Mesenchymal stem cell (in vitro differentiated cells and primary cell): Measurements from ENCODE around the gene ZDHHC18.

Experiments used
- DNase-seq: peaks from one replicate; pipeline ENCODE4 v3.0.0-alpha.2; 2013
- H2AFZ ChIP-seq: one replicate; pipeline ENCODE4 v1.6.1; 2013; ENCODE audit warnings: low read depth, mild to moderate bottlenecking, control low read depth, inconsistent platforms, low read length, moderate library complexity
- H2AK5ac ChIP-seq: 2 replicates; pipeline ENCODE4 v1.6.1; 2013; ENCODE audit warnings: low read length, moderate library complexity, mild to moderate bottlenecking, inconsistent platforms; ENCODE audit not compliant: severe bottlenecking
- H2BK120ac ChIP-seq: one replicate; pipeline ENCODE4 v1.6.1; 2013; ENCODE audit warnings: low read depth, mild to moderate bottlenecking, inconsistent platforms, low read length, moderate library complexity
- H2BK12ac ChIP-seq, 2 experiments: one replicate each; pipeline ENCODE4 v1.6.1; 2013; ENCODE audit warnings: inconsistent platforms in 2 of 2, low read length in 2 of 2, mild to moderate bottlenecking in 2 of 2, moderate library complexity in 2 of 2, control low read depth in 1 of 2
- H2BK15ac ChIP-seq: one replicate; pipeline ENCODE4 v1.6.1; 2013; ENCODE audit warnings: mild to moderate bottlenecking, low read depth, inconsistent platforms; ENCODE audit not compliant: poor library complexity, severe bottlenecking
- H2BK5ac ChIP-seq: 2 replicates; pipeline ENCODE4 v1.6.1; 2013; ENCODE audit warnings: low read depth, mild to moderate bottlenecking, low read length, control low read depth, inconsistent platforms; ENCODE audit not compliant: poor library complexity, severe bottlenecking
- H3K14ac ChIP-seq, 2 experiments: one replicate each; pipeline ENCODE4 v1.6.1; 2013; ENCODE audit warnings: inconsistent platforms in 2 of 2, low read length in 2 of 2, control low read depth in 1 of 2, mild to moderate bottlenecking in 1 of 2, moderate library complexity in 1 of 2
- H3K18ac ChIP-seq, 2 experiments: one replicate each; pipeline ENCODE4 v1.6.1; 2013; ENCODE audit warnings: inconsistent platforms in 2 of 2, low read length in 2 of 2, control low read depth in 1 of 2, low read depth in 1 of 2, mild to moderate bottlenecking in 1 of 2
- H3K23ac ChIP-seq, 2 experiments: one replicate each; pipeline ENCODE4 v1.6.1; 2013; ENCODE audit warnings: inconsistent platforms in 2 of 2, low read length in 2 of 2, mild to moderate bottlenecking in 2 of 2, moderate library complexity in 2 of 2, control low read depth in 1 of 2
- H3K27ac ChIP-seq: 2 replicates; pipeline ENCODE4 v1.5.1; 2013; ENCODE audit warnings: mild to moderate bottlenecking, moderate library complexity, low read length, control low read depth, inconsistent platforms; ENCODE audit not compliant: poor library complexity, severe bottlenecking
- H3K27me3 ChIP-seq, 2 experiments: 2 replicates each; pipeline versions ENCODE4 v1.6.1 to v1.7.0; 2013; ENCODE audit warnings: low read length in 2 of 2, mild to moderate bottlenecking in 2 of 2, moderate library complexity in 2 of 2, control low read depth in 1 of 2, inconsistent platforms in 1 of 2; ENCODE audit not compliant: control insufficient read depth in 1 of 2, insufficient read depth in 1 of 2
- H3K36me3 ChIP-seq, 2 experiments: 2 replicates each; pipeline versions ENCODE4 v1.6.1 to v1.7.0; 2013; ENCODE audit warnings: low read length in 2 of 2, control low read depth in 1 of 2, inconsistent platforms in 1 of 2, low read depth in 1 of 2, mild to moderate bottlenecking in 1 of 2; ENCODE audit not compliant: insufficient read depth in 2 of 2, control insufficient read depth in 1 of 2
- H3K4ac ChIP-seq, 2 experiments: one replicate each; pipeline ENCODE4 v1.6.1; 2013; ENCODE audit warnings: inconsistent platforms in 2 of 2, low read length in 2 of 2, mild to moderate bottlenecking in 2 of 2, moderate library complexity in 2 of 2, control low read depth in 1 of 2, low read depth in 1 of 2
- H3K4me1 ChIP-seq: 2 replicates; pipeline ENCODE4 v1.6.1; 2013; ENCODE audit warnings: low read depth, low read length, control low read depth; ENCODE audit not compliant: control insufficient read depth, insufficient read depth
- H3K4me2 ChIP-seq: 2 replicates; pipeline ENCODE4 v1.6.1; 2013; ENCODE audit warnings: low read length, mild to moderate bottlenecking, inconsistent platforms; ENCODE audit not compliant: poor library complexity, severe bottlenecking
- H3K4me3 ChIP-seq, 2 experiments: 2 replicates each; pipeline versions ENCODE4 v1.5.1 to v1.7.0; 2013; ENCODE audit warnings: low read length in 2 of 2, mild to moderate bottlenecking in 2 of 2, control low read depth in 1 of 2, low read depth in 1 of 2; ENCODE audit not compliant: insufficient read depth in 1 of 2
- H3K79me1 ChIP-seq: replicated peaks from 2 replicates; pipeline ENCODE4 v1.6.1; 2013; ENCODE audit warnings: mild to moderate bottlenecking, control low read depth, low read length, inconsistent platforms; ENCODE audit not compliant: poor library complexity, severe bottlenecking
- H3K9ac ChIP-seq: 2 replicates; pipeline ENCODE4 v1.7.0; 2013; ENCODE audit warnings: mild to moderate bottlenecking, low read length, moderate library complexity
- H3K9me3 ChIP-seq: 2 replicates; pipeline ENCODE4 v1.7.0; 2013; ENCODE audit warnings: mild to moderate bottlenecking, low read length; ENCODE audit not compliant: control insufficient read depth
- H4K8ac ChIP-seq: one replicate; pipeline ENCODE4 v1.6.1; 2013; ENCODE audit warnings: inconsistent platforms, mild to moderate bottlenecking, low read length, moderate library complexity
- H4K91ac ChIP-seq: one replicate; pipeline ENCODE4 v1.6.1; 2013; ENCODE audit warnings: mild to moderate bottlenecking, low read length, inconsistent platforms
- WGBS: methylation state at CpG from one replicate; pipeline ENCODE4 v1.1.7; 2013; ENCODE audit warnings: mixed read lengths; 5-methylcytosine and 5-hydroxymethylcytosine counted together

Gene ZDHHC18

DNA sequence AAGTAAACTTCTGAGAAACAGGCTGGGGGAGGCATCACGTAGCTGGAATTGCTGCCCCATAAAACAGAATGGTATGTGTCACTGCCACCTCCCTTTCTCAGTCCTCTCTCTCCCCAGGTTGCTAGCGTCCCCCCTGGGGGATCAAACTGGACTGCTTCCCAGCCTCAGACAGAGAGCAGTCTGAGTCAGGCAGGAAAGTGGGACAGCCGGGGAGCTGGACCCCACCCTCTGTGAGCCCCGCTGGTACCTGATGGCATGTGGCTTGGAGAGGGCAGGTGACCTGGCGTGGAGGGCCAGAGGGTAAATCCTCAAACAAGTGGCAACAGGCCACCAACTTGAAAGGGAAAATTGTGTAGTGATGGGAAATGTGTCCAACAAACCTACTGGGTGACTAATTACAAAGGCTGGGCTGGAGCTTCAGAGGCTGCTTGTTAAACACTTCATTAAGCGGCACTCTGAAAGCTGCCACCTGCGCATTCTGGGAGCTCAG, 35.4 kb downstream of the ZDHHC18 start:
- no peak overlapping the region for H3K4me2 ChIP-seq
- H4K91ac ChIP-seq = no peak overlapping the region
- H3K27me3 ChIP-seq = no peaks in the 10 kb centered on the region
- no peak overlapping the region for H2BK15ac ChIP-seq
- H3K23ac ChIP-seq = no peak overlapping the region
- no peak overlapping the region for H3K9ac ChIP-seq
- H4K8ac ChIP-seq = no peak overlapping the region
- H3K4ac ChIP-seq = no peak overlapping the region
- no peaks in the 10 kb centered on the region for H3K79me1 ChIP-seq
- no peak for DNase-seq
- peaks cover 0 to 18% of the 10 kb centered on the region in 2 experiments for H3K36me3 ChIP-seq
- H2BK120ac ChIP-seq = no peak overlapping the region
- H3K4me1 ChIP-seq = peaks cover 29% of the 10 kb centered on the region
- H3K4me3 ChIP-seq = no peak overlapping the region
- peak overlapping the region; percentile 49 for H2AK5ac ChIP-seq
- 94% methylated on average over 7 of the region's 7 CpGs for WGBS
- H3K9me3 ChIP-seq = no peaks in the 10 kb centered on the region
- H3K27ac ChIP-seq = peak overlapping the region; percentile 8
- no peak overlapping the region for H2BK12ac ChIP-seq
- H2AFZ ChIP-seq = no peak overlapping the region
- no peak overlapping the region for H3K18ac ChIP-seq
- H2BK5ac ChIP-seq = no peak overlapping the region
- H3K14ac ChIP-seq = no peak overlapping the region

DNA sequence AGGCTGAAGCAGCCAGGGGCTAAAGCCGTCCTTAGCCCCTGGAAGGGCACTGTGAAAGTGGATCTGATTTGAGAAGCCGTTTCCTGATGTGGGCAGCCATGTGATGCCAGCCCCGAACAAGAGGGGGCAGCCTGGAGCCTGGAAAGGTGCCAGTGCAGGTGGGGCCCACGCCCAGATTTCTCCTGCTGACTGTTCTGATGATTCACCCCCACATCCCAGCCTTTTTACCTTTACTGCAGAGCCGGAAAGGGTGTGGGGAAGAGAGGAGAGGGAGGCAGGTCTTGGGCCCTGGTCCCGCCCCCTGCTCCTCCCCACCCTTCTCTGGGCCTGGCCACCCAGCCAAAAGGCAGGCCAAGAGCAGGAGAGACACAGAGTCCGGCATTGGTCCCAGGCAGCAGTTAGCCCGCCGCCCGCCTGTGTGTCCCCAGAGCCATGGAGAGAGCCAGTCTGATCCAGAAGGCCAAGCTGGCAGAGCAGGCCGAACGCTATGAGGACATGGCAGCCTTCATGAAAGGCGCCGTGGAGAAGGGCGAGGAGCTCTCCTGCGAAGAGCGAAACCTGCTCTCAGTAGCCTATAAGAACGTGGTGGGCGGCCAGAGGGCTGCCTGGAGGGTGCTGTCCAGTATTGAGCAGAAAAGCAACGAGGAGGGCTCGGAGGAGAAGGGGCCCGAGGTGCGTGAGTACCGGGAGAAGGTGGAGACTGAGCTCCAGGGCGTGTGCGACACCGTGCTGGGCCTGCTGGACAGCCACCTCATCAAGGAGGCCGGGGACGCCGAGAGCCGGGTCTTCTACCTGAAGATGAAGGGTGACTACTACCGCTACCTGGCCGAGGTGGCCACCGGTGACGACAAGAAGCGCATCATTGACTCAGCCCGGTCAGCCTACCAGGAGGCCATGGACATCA, 36.5 kb downstream of the ZDHHC18 start, which contains the start of gene SFN:
SFN (plus strand) TSS at position 369 of the 904 bp plus-strand sequence; CDS start at position 433, 64 bp downstream.
- Histone ChIP-seq H3K4me1 (peaks cover 29% of the 10 kb centered on the region), H3K27me3 (no peaks in the 10 kb centered on the region), H3K4me3 (peak within 1 kb of the TSS; percentile 31 to 89), H2BK15ac (peak within 1 kb of the TSS; percentile 49), H3K14ac (no peak within 1 kb of the TSS), H3K18ac (peak within 1 kb of the TSS in 1 of 2 experiments; percentile 31), H3K79me1 (no peaks in the 10 kb centered on the region), H2BK5ac (no peak within 1 kb of the TSS), H2AFZ (no peak within 1 kb of the TSS), H3K23ac (no peak within 1 kb of the TSS), H4K91ac (peak within 1 kb of the TSS; percentile 4), H3K4me2 (no peak within 1 kb of the TSS), H3K27ac (peak within 1 kb of the TSS; percentile 8), H3K36me3 (peaks cover 0 to 9% of the 10 kb centered on the region in 2 experiments), H3K9ac (peak within 1 kb of the TSS; percentile 76), H3K4ac (no peak within 1 kb of the TSS), H3K9me3 (no peaks in the 10 kb centered on the region), H2AK5ac (peak within 1 kb of the TSS; percentile 27), H2BK120ac (peak within 1 kb of the TSS; percentile 37), H4K8ac (peak within 1 kb of the TSS; percentile 19), H2BK12ac (no peak within 1 kb of the TSS)
- WGBS = 89% methylated on average over 37 of the region's 37 CpGs
- no peak for DNase-seq

DNA sequence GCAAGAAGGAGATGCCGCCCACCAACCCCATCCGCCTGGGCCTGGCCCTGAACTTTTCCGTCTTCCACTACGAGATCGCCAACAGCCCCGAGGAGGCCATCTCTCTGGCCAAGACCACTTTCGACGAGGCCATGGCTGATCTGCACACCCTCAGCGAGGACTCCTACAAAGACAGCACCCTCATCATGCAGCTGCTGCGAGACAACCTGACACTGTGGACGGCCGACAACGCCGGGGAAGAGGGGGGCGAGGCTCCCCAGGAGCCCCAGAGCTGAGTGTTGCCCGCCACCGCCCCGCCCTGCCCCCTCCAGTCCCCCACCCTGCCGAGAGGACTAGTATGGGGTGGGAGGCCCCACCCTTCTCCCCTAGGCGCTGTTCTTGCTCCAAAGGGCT, 37.2 kb downstream of the ZDHHC18 start:
- 96% methylated on average over 17 of the region's 20 CpGs for WGBS

More for the DNA sequence above, 37.2 kb downstream of the ZDHHC18 start:
- no peak overlapping the region for H3K4me2 ChIP-seq
- H3K79me1 ChIP-seq = no peaks in the 10 kb centered on the region
- H3K27me3 ChIP-seq = no peaks in the 10 kb centered on the region
- H4K8ac ChIP-seq = peak overlapping the region; percentile 19
- H3K9ac ChIP-seq = no peak overlapping the region
- no peak overlapping the region for H3K27ac ChIP-seq
- H2BK5ac ChIP-seq = no peak overlapping the region
- H2AK5ac ChIP-seq = peak overlapping the region; percentile 27
- peaks cover 29% of the 10 kb centered on the region for H3K4me1 ChIP-seq
- no peak overlapping the region for H4K91ac ChIP-seq
- no peak overlapping the region for H3K4ac ChIP-seq
- H3K23ac ChIP-seq = no peak overlapping the region
- H3K14ac ChIP-seq = no peak overlapping the region
- H3K18ac ChIP-seq = no peak overlapping the region
- H2BK15ac ChIP-seq = peak overlapping the region; percentile 49
- H3K9me3 ChIP-seq = no peaks in the 10 kb centered on the region
- peak overlapping the region in 1 of 2 experiments; percentile 31 for H3K4me3 ChIP-seq
- no peak overlapping the region for H2AFZ ChIP-seq
- H2BK12ac ChIP-seq = no peak overlapping the region
- DNase-seq = no peak
- no peak overlapping the region for H2BK120ac ChIP-seq
- peaks cover 0 to 7% of the 10 kb centered on the region in 2 experiments for H3K36me3 ChIP-seq
